Measurements from ENCODE around the gene PXK. TPM values are rescaled to one million over a fixed set of nuclear protein-coding genes. Genes with fewer than 3 reads are reported as not detected.

PXK gene
- total and polyA plus RNA-seq, 7 experiments from 2014 or later, result 17.3 to 38.9 (median 23.1) TPM

DNA sequence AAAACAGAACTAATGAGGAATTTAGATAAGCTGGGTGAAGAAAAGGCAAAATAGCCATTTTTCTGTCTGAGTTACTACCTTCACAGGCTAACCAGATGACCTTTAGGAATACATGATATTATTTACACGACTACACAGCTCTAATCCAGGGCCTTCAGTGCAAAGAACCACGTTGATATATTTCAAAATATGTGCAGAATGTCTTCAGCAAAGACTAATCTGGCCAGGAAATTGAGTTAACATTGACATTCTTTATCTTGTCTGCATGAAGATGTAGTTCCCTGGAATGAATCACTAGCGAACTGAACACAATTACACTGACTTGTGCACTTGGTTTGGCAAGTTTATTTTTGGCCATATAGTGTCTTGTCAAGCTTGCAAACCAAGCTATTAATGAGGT lies 59.5 kb downstream of the PXK start:
- H3K9me3 Mint-ChIP-seq, result no peaks in the 10 kb centered on the region
- Histone ChIP-seq H3K4me1 (ENCODE audit: control insufficient read depth in 2 of 2, insufficient read depth in 2 of 2, low read length in 2 of 2) (no peaks in the 10 kb centered on the region), H3K9me3 (ENCODE audit: control insufficient read depth in 2 of 3, low read length in 3 of 3) (no peaks in the 10 kb centered on the region), H3K27ac (ENCODE audit: low read depth, low read length) (no peak overlapping the region), H3K27me3 (ENCODE audit: control insufficient read depth in 2 of 2, insufficient read depth in 2 of 2, low read length in 2 of 2) (no peaks in the 10 kb centered on the region), H3K36me3 (ENCODE audit: control insufficient read depth in 2 of 3, insufficient read depth in 3 of 3, low read length in 3 of 3) (peaks cover 0 to 36% (median 16%) of the 10 kb centered on the region in 3 experiments), H3K4me3 (ENCODE audit: low read length) (no peak overlapping the region)
- H3K36me3 Mint-ChIP-seq, result peaks cover 3 to 43% (median 16%) of the 10 kb centered on the region in 5 donors
- H3K4me3 Mint-ChIP-seq, result no peak overlapping the region
- ChIA-PET POLR2A (interaction anchor here (0.6 kb wide), 1 partner anchor 51 kb away, joined by 4 read pairs; no protein-coding TSS in a partner anchor), CTCF (interaction anchor here (0.6 kb wide), 1 partner anchor 80 kb away, joined by 5 read pairs; no protein-coding TSS in a partner anchor)
- H3K4me1 Mint-ChIP-seq, result peaks cover 0 to 19% (median 4%) of the 10 kb centered on the region in 7 donors
- no peak overlapping the region for H3K27ac Mint-ChIP-seq
- H3K27me3 Mint-ChIP-seq, result no peaks in the 10 kb centered on the region
- no peak for ATAC-seq
- no peak for DNase-seq
- intact Hi-C loops (cut with micrococcal nuclease), result no loop called here

DNA sequence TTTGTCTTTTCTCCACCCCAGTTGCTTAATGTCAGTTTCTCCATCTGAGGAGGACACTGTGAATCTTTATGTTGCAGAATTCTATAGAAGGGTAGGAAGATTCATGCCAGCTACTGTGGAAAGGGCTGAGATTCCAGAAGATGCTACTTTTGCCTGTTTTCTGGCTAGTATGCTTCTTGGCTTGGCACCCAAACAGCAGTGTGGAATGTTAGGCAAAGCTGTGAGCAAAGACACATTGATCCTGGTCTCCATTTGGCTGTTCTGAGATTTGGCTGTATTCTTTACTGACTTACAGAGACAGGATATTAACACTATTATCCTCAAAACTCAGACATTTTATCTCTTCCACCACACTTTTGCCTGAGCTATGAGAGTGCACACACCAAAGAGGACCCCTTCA lies 61.6 kb downstream of the PXK start:
- no peaks in the 10 kb centered on the region for H3K27me3 Mint-ChIP-seq
- no peak overlapping the region for H3K4me3 Mint-ChIP-seq
- Histone ChIP-seq H3K36me3 (ENCODE audit: control insufficient read depth in 2 of 3, insufficient read depth in 3 of 3, low read length in 3 of 3) (peaks cover 0 to 54% (median 16%) of the 10 kb centered on the region in 3 experiments), H3K4me1 (ENCODE audit: control insufficient read depth in 2 of 2, insufficient read depth in 2 of 2, low read length in 2 of 2) (no peaks in the 10 kb centered on the region), H3K27ac (ENCODE audit: low read depth, low read length) (no peak overlapping the region), H3K4me3 (ENCODE audit: low read length) (no peak overlapping the region), H3K27me3 (ENCODE audit: control insufficient read depth in 2 of 2, insufficient read depth in 2 of 2, low read length in 2 of 2) (no peaks in the 10 kb centered on the region), H3K9me3 (ENCODE audit: control insufficient read depth in 2 of 3, low read length in 3 of 3) (no peaks in the 10 kb centered on the region)
- H3K9me3 Mint-ChIP-seq, result no peaks in the 10 kb centered on the region
- intact Hi-C loops (cut with micrococcal nuclease), result no loop called here
- no peaks in the 10 kb centered on the region for H3K4me1 Mint-ChIP-seq
- DNase-seq (no peak), ATAC-seq (no peak)
- ChIA-PET CTCF (interaction anchor here (0.6 kb wide), 1 partner anchor 121 kb away, joined by 4 read pairs; no protein-coding TSS in a partner anchor), POLR2A (interaction anchor here (1.1 kb wide), 1 partner anchor 11 kb away, joined by 3 read pairs; no protein-coding TSS in a partner anchor)
- peak overlapping the region in 1 of 9 donors; percentile 19 for H3K27ac Mint-ChIP-seq
- H3K36me3 Mint-ChIP-seq, result peaks cover 3 to 57% (median 20%) of the 10 kb centered on the region in 5 donors

DNA sequence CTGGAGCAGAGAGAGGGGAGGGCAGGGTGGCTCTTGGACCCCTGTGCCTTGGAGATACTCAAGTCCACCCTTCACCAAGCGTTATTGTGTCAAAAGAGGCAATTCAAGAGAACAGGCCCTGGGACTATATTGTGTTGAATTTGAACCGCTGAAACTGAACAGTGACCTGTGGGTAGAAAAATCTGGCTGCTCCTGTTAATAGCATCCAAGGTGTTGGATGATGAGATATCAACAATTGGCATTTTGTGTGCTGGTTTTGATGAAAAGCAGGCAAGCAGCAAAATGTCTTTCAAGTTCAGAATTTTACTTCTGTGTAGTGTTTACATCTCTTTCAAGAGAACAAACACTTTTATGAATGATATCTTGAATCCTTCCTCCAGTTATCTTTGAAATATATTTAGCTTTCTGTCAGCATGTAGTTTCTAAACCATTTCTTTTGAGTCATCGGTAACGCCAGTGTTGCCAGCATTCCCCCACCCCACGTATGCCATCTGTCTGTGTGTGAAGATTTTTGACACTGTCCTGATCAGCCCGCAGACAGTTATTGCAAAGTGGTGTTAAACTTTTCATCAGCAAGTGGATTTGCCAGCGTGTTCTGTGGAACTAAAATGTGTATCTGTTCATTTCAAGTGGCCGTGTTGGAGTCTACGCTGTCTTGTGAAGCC lies 66.1 kb downstream of the PXK start:
- ATAC-seq, result no peak
- Mint-ChIP-seq H3K36me3 (peaks cover 3 to 55% (median 16%) of the 10 kb centered on the region in 5 donors), H3K27me3 (no peaks in the 10 kb centered on the region), H3K27ac (peak overlapping the region in 1 of 9 donors; percentile 33), H3K4me1 (peaks cover 0 to 9% (median 0%) of the 10 kb centered on the region in 7 donors), H3K4me3 (no peak overlapping the region), H3K9me3 (no peaks in the 10 kb centered on the region)
- no peak overlapping the region for H3K27ac ChIP-seq (ENCODE audit: low read depth, low read length)
- no peaks in the 10 kb centered on the region for H3K9me3 ChIP-seq (ENCODE audit: control insufficient read depth in 2 of 3, low read length in 3 of 3)
- CTCF ChIA-PET, result no interaction called here
- POLR2A ChIA-PET, result no interaction called here
- DNase-seq, result no peak
- H3K27me3 ChIP-seq (ENCODE audit: control insufficient read depth in 2 of 2, insufficient read depth in 2 of 2, low read length in 2 of 2), result no peaks in the 10 kb centered on the region
- H3K36me3 ChIP-seq (ENCODE audit: control insufficient read depth in 2 of 3, insufficient read depth in 3 of 3, low read length in 3 of 3), result peaks cover 4 to 66% (median 16%) of the 10 kb centered on the region in 3 experiments
- H3K4me1 ChIP-seq (ENCODE audit: control insufficient read depth in 2 of 2, insufficient read depth in 2 of 2, low read length in 2 of 2), result no peaks in the 10 kb centered on the region
- intact Hi-C loops (cut with micrococcal nuclease), result no loop called here
- no peak overlapping the region for H3K4me3 ChIP-seq (ENCODE audit: low read length)

DNA sequence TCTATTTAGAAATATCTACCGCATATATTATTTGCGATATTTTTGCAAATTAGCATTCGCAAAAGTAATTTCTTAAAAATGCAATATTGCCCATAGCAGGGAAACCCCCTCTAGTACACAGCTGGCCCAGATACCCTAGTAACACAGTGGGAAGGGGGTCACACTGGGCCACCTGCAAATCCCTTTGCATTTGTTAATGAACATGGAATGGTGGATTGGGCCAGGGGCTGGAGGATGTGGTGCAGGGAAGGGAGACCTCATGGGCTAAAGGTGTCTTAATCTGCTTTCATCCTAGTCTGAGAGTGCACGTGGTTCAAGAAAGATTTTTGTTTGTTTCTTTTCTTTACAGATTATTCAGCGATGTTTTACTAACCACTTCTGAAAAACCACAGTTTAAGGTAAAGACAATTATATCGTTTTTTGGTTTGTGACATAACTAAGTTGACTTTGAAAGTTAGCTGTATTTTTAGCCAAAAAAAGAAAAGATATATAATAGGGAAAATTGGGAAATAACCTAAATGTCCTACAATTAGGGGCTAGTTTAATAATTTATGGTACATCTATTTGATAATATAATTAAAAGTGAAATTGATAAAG lies 70.9 kb downstream of the PXK start:
- no peak for DNase-seq
- H3K27ac Mint-ChIP-seq, result peak overlapping the region in 2 of 9 donors; percentile 3 to 22
- H3K4me1 Mint-ChIP-seq, result peaks cover 0 to 9% (median 0%) of the 10 kb centered on the region in 7 donors
- no peak for ATAC-seq
- Histone ChIP-seq H3K27me3 (ENCODE audit: control insufficient read depth in 2 of 2, insufficient read depth in 2 of 2, low read length in 2 of 2) (no peaks in the 10 kb centered on the region), H3K4me1 (ENCODE audit: control insufficient read depth in 2 of 2, insufficient read depth in 2 of 2, low read length in 2 of 2) (no peaks in the 10 kb centered on the region), H3K9me3 (ENCODE audit: control insufficient read depth in 2 of 3, low read length in 3 of 3) (no peaks in the 10 kb centered on the region), H3K27ac (ENCODE audit: low read depth, low read length) (no peak overlapping the region), H3K4me3 (ENCODE audit: low read length) (no peak overlapping the region), H3K36me3 (ENCODE audit: control insufficient read depth in 2 of 3, insufficient read depth in 3 of 3, low read length in 3 of 3) (peaks cover 0 to 25% (median 4%) of the 10 kb centered on the region in 3 experiments)
- intact Hi-C loops (cut with micrococcal nuclease), result no loop called here
- H3K36me3 Mint-ChIP-seq, result peaks cover 4 to 39% (median 17%) of the 10 kb centered on the region in 5 donors
- H3K27me3 Mint-ChIP-seq, result no peaks in the 10 kb centered on the region
- POLR2A ChIA-PET, result interaction anchor here (0.7 to 0.8 kb wide), 2 partner anchors 26 to 64 kb away, joined by 3 read pairs; no protein-coding TSS in a partner anchor
- H3K4me3 Mint-ChIP-seq, result no peak overlapping the region
- no peaks in the 10 kb centered on the region for H3K9me3 Mint-ChIP-seq
- CTCF ChIA-PET, result no interaction called here

DNA sequence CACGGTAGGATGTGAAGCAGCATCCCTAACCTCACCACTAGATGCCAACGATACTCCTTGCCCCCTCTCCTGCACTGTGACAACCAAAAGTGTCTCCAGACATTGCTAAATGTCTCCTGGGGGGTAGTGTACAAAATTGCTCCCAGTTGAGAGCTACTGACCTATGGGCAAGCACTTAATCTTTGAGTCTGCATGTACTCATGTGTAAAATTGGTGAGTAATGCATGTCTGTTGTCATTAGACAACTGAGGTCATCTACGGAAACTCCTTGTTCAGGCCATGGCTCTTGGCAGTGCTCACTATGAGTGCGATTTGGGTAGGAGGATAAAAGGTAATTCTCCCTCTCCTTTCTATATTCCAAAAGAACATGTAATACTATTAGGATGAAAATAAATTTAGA lies 71.7 kb downstream of the PXK start:
- DNase-seq, result no peak
- intact Hi-C loops (cut with micrococcal nuclease), result no loop called here
- CTCF ChIA-PET, result no interaction called here
- peak overlapping the region in 1 of 9 donors; percentile 3 for H3K27ac Mint-ChIP-seq
- peaks cover 9 to 39% (median 18%) of the 10 kb centered on the region in 5 donors for H3K36me3 Mint-ChIP-seq
- peaks cover 0 to 25% (median 4%) of the 10 kb centered on the region in 3 experiments for H3K36me3 ChIP-seq (ENCODE audit: control insufficient read depth in 2 of 3, insufficient read depth in 3 of 3, low read length in 3 of 3)
- H3K4me1 Mint-ChIP-seq, result peaks cover 0 to 9% (median 0%) of the 10 kb centered on the region in 7 donors
- H3K27me3 ChIP-seq (ENCODE audit: control insufficient read depth in 2 of 2, insufficient read depth in 2 of 2, low read length in 2 of 2), result no peaks in the 10 kb centered on the region
- H3K4me1 ChIP-seq (ENCODE audit: control insufficient read depth in 2 of 2, insufficient read depth in 2 of 2, low read length in 2 of 2), result no peaks in the 10 kb centered on the region
- H3K27ac ChIP-seq (ENCODE audit: low read depth, low read length), result no peak overlapping the region
- no peak for ATAC-seq
- POLR2A ChIA-PET, result interaction anchor here (1.1 kb wide), 1 partner anchor 10 kb away, joined by 3 read pairs; no protein-coding TSS in a partner anchor
- H3K9me3 ChIP-seq (ENCODE audit: control insufficient read depth in 2 of 3, low read length in 3 of 3), result no peaks in the 10 kb centered on the region
- H3K4me3 ChIP-seq (ENCODE audit: low read length), result no peak overlapping the region
- no peaks in the 10 kb centered on the region for H3K9me3 Mint-ChIP-seq
- no peaks in the 10 kb centered on the region for H3K27me3 Mint-ChIP-seq
- no peak overlapping the region for H3K4me3 Mint-ChIP-seq

DNA sequence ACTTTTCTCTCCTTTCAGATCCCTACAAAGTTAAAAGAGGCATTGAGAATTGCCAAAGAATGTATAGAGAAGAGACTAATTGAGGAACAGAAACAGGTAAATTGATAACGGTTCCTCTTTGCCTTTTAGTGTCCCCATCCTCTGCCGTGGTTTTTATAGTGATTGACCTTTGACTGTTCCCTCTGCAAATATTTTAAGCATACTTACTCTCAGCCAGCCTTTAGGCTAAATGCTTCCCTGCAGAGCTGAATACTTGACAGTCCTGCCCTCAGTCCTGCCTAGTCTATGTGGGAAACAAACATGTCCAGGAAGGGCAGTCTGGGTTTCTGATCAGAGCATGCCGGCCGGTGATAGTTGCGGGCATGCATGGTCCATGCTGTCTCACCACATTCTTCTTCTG lies 76.2 kb downstream of the PXK start:
- Mint-ChIP-seq H3K4me1 (peaks cover 0 to 6% (median 0%) of the 10 kb centered on the region in 7 donors), H3K4me3 (no peak overlapping the region), H3K27me3 (no peaks in the 10 kb centered on the region), H3K9me3 (no peaks in the 10 kb centered on the region), H3K27ac (no peak overlapping the region), H3K36me3 (peaks cover 9 to 50% (median 28%) of the 10 kb centered on the region in 5 donors)
- DNase-seq (no peak), ATAC-seq (no peak)
- H3K27ac ChIP-seq (ENCODE audit: low read depth, low read length), result no peak overlapping the region
- H3K4me3 ChIP-seq (ENCODE audit: low read length), result no peak overlapping the region
- intact Hi-C loops (cut with micrococcal nuclease), result no loop called here
- no peaks in the 10 kb centered on the region for H3K27me3 ChIP-seq (ENCODE audit: control insufficient read depth in 2 of 2, insufficient read depth in 2 of 2, low read length in 2 of 2)
- H3K9me3 ChIP-seq (ENCODE audit: control insufficient read depth in 2 of 3, low read length in 3 of 3), result no peaks in the 10 kb centered on the region
- CTCF ChIA-PET, result interaction anchor here (0.6 kb wide), 1 partner anchor 90 kb away, joined by 3 read pairs; no protein-coding TSS in a partner anchor
- no peaks in the 10 kb centered on the region for H3K4me1 ChIP-seq (ENCODE audit: control insufficient read depth in 2 of 2, insufficient read depth in 2 of 2, low read length in 2 of 2)
- POLR2A ChIA-PET, result no interaction called here
- peaks cover 0 to 36% (median 11%) of the 10 kb centered on the region in 3 experiments for H3K36me3 ChIP-seq (ENCODE audit: control insufficient read depth in 2 of 3, insufficient read depth in 3 of 3, low read length in 3 of 3)

Measured in naive thymus-derived CD4-positive, alpha-beta T cell (primary cell).